Fibroblast of lung (primary cell): Measurements from ENCODE around the gene PKP3. TPM values are rescaled to one million over a fixed set of nuclear protein-coding genes. Genes with fewer than 3 reads are reported as not detected.

Experiments
- DNase-seq, 2 donors: peaks; one replicate each; pipeline versions ENCODE4 v3.0.0 to v3.0.0-alpha.2; 2010; ENCODE audit warnings: low read depth in 2 of 2
- H2AFZ ChIP-seq: 2 replicates; pipeline ENCODE4 v1.5.1; 2012; ENCODE audit warnings: low read length, control low read depth, inconsistent platforms
- H3K27ac ChIP-seq: 2 replicates; pipeline ENCODE4 v1.5.1; 2011; ENCODE audit warnings: low read length, control low read depth; ENCODE audit not compliant: insufficient read depth
- H3K27me3 ChIP-seq: 2 replicates; pipeline ENCODE4 v1.5.1; 2011; ENCODE audit warnings: mild to moderate bottlenecking, low read length; ENCODE audit not compliant: control insufficient read depth, insufficient read depth
- H3K36me3 ChIP-seq: 2 replicates; pipeline ENCODE4 v1.5.1; 2011; ENCODE audit warnings: low read length; ENCODE audit not compliant: control insufficient read depth, insufficient read depth
- H3K4me1 ChIP-seq: 2 replicates; pipeline ENCODE4 v1.5.1; 2011; ENCODE audit warnings: low read length; ENCODE audit not compliant: control insufficient read depth, insufficient read depth; ENCODE audit errors: extremely low read depth
- H3K4me2 ChIP-seq: 2 replicates; pipeline ENCODE4 v1.5.1; 2011; ENCODE audit warnings: low read length, control low read depth; ENCODE audit not compliant: insufficient read depth; ENCODE audit errors: extremely low read depth
- H3K4me3 ChIP-seq, 4 experiments: fragments of 200-600 bp in 1 of 4; sonication (generic) in 1 of 4; replicated peaks in 1 of 4; 2 replicates each; pipeline ENCODE4 v1.5.1; 2011 to 2016; ENCODE audit warnings: low read length in 4 of 4, low read depth in 3 of 4, mild to moderate bottlenecking in 3 of 4, control low read depth in 2 of 4, inconsistent platforms in 1 of 4, mixed read lengths in 1 of 4; ENCODE audit not compliant: insufficient read depth in 1 of 4; ENCODE audit errors: control extremely low read depth in 1 of 4
- H3K79me2 ChIP-seq: 2 replicates; pipeline ENCODE4 v1.5.1; 2012; ENCODE audit warnings: mild to moderate bottlenecking, low read length, inconsistent platforms; ENCODE audit not compliant: control insufficient read depth, insufficient read depth
- H3K9ac ChIP-seq: 2 replicates; pipeline ENCODE4 v1.5.1; 2011; ENCODE audit warnings: mild to moderate bottlenecking, low read length, control low read depth; ENCODE audit not compliant: insufficient read depth
- H3K9me3 ChIP-seq: 2 replicates; pipeline ENCODE4 v1.5.1; 2012; ENCODE audit warnings: low read depth, low read length; ENCODE audit not compliant: control insufficient read depth, insufficient read depth
- H4K20me1 ChIP-seq: 2 replicates; pipeline ENCODE4 v1.5.1; 2011; ENCODE audit warnings: low read length; ENCODE audit not compliant: control insufficient read depth, insufficient read depth; ENCODE audit errors: extremely low read depth
- EZH2 ChIP-seq: IDR thresholded peaks from 2 replicates; pipeline ENCODE4 v1.5.1; 2012; ENCODE audit warnings: low read length, control low read depth, mild to moderate bottlenecking; ENCODE audit errors: missing control alignments
- polyA plus RNA-seq, 2 donors: library from polyadenylated mRNA; depleted of rRNA in 1 of 2; stranded (reverse) in 1 of 2; unstranded in 1 of 2; fragments of >200 nt; gene quantifications; 2 replicates each; pipeline ENCODE4 v1.2.1, GENCODE V29; 2011 to 2012; ENCODE audit warnings: missing spikeins in 1 of 2
- total RNA-seq: library from RNA; depleted of rRNA; stranded (reverse); fragments of >200 nt; gene quantifications from 2 replicates; pipeline ENCODE4 v1.2.1, GENCODE V29; 2014
- TF ChIP-seq, protein P1 (sequence below), 2 donors: IDR thresholded peaks in 1 of 2; conservative IDR thresholded peaks in 1 of 2; 1 replicate in 1 of 2; 2 replicates in 1 of 2; pipeline ENCODE4 v1.5.1; 2011 to 2012; ENCODE audit warnings: low read length in 2 of 2, control low read depth in 1 of 2, inconsistent platforms in 1 of 2, low read depth in 1 of 2, mild to moderate bottlenecking in 1 of 2

Gene PKP3
- total and polyA plus RNA-seq, 2 donors (not counting 1 experiment from before 2014, with no cell fraction given), result 0.17 to 0.83 TPM

DNA sequence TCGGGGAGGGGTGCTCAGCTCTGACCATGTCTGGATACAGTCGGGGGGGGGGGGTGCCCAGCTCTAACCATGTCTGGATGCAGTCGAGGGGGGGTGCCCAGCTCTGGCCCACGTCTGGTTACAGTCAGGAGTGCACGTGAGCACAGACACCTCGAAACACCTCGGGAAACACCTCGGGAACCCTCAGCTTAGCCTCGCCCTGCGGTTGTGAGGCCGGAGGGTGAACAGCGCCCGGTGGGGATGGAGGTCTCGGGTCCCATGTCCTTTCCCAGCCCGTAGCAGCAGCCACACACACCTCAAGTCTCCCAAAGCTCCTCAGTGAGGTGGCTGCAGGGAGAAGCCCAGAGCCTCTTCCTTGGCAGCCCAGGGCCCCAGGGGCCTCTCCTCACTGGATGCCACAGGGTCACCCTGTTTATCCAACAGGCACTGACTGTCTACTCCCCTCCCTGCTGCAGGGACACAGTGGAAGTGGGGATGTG is 18.7 kb downstream of the PKP3 start:
- Histone ChIP-seq H3K27me3 (no peaks in the 10 kb centered on the region), H3K27ac (no peak overlapping the region), H3K79me2 (no peaks in the 10 kb centered on the region), H4K20me1 (no peaks in the 10 kb centered on the region), H3K36me3 (no peaks in the 10 kb centered on the region), H2AFZ (no peak overlapping the region), H3K4me1 (peaks cover 6% of the 10 kb centered on the region), H3K9me3 (no peaks in the 10 kb centered on the region), H3K4me2 (no peak overlapping the region), H3K9ac (no peak overlapping the region), H3K4me3 (no peak overlapping the region)
- DNase-seq, result no peak
- TF ChIP-seq, protein P1, sequence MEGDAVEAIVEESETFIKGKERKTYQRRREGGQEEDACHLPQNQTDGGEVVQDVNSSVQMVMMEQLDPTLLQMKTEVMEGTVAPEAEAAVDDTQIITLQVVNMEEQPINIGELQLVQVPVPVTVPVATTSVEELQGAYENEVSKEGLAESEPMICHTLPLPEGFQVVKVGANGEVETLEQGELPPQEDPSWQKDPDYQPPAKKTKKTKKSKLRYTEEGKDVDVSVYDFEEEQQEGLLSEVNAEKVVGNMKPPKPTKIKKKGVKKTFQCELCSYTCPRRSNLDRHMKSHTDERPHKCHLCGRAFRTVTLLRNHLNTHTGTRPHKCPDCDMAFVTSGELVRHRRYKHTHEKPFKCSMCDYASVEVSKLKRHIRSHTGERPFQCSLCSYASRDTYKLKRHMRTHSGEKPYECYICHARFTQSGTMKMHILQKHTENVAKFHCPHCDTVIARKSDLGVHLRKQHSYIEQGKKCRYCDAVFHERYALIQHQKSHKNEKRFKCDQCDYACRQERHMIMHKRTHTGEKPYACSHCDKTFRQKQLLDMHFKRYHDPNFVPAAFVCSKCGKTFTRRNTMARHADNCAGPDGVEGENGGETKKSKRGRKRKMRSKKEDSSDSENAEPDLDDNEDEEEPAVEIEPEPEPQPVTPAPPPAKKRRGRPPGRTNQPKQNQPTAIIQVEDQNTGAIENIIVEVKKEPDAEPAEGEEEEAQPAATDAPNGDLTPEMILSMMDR (conservative IDR thresholded peaks at IDR 0.05 in 1 of 2, IDR thresholded peaks at IDR 0.05 in 1 of 2; ENCODE audit: low read depth in 1 of 2, low read length in 2 of 2), result no peak
- TF ChIP-seq EZH2, result no peak

DNA sequence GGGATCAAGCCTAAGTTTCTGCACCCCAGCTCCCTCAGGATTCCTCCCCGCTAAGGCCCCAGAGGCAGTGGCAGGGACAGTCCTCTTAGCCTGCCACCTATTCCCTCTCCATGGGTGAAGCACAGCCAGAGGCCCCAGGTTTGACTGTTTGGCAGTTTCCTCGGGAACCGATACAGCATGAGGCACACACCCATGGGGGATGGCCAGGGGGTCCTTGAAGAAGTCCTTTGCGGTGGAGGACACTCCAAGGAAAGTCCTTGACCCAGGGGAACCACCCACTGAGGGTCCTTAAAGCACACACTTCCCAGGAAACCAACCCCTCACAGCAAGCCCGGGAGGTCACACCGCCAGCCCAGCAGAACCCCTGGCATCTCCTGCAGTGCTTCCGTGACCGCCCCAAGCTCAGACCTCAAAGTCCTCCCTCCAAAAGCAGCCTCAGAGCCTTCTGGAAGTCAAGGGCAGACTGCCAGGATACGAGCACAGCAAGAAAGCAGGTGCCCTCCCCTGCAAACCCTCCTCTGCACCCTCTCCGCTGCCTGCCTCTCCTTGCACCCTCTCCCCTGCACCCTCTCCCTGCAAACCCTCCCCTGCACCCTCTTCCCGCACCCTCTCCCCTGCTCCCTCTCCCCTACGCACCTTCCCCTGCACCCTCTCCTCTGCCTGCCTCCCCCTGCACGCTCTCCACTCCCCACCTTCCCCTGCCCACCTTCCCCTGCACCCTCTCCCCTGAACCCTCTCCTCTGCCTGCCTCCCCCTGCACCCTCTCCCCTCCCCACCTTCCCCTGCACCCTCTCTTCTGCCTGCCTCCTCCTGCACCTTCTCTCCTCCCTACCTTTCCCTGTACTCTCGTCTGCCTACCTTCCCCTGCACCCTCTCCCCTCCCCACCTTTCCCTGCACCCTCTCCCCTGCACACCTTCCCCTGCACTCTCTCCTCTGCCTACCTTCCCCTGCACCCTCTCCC is 19.4 kb downstream of the PKP3 start:
- H3K4me2 ChIP-seq, result no peak overlapping the region
- DNase-seq, result no peak
- no peaks in the 10 kb centered on the region for H3K9me3 ChIP-seq
- no peaks in the 10 kb centered on the region for H4K20me1 ChIP-seq
- H2AFZ ChIP-seq, result no peak overlapping the region
- H3K27ac ChIP-seq, result no peak overlapping the region
- H3K9ac ChIP-seq, result no peak overlapping the region
- TF ChIP-seq EZH2, result no peak
- TF ChIP-seq, protein P1 (conservative IDR thresholded peaks at IDR 0.05 in 1 of 2, IDR thresholded peaks at IDR 0.05 in 1 of 2; ENCODE audit: low read depth in 1 of 2, low read length in 2 of 2), result no peak
- no peaks in the 10 kb centered on the region for H3K79me2 ChIP-seq
- H3K4me1 ChIP-seq, result peaks cover 6% of the 10 kb centered on the region
- H3K36me3 ChIP-seq, result no peaks in the 10 kb centered on the region
- H3K4me3 ChIP-seq, result no peak overlapping the region
- peaks cover 2% of the 10 kb centered on the region for H3K27me3 ChIP-seq

DNA sequence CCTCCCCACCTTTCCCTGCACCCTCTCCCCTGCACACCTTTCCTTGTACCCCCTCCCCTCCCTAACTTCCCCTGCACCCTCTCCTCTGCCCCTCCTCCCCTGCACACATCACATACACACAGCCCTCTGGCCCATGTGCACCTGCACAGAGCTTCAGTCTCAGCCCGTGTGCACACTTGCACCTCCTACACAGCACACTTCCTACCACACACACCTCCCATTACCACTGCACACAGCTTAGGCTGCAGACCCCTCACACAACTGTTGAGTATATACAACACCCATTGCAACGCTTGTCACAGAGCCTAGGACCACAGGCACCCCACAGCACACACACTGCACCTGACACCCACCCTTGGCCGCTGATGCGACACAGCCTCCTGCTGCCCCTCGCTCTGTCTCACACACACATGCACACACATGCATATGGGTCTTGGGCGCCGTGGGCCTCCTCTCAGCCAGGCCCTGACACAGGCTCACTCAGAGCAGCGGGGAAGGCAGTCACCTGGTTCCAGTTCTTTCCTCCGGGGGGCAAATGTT is 20.4 kb downstream of the PKP3 start:
- TF ChIP-seq EZH2, result no peak
- TF ChIP-seq, protein P1 (conservative IDR thresholded peaks at IDR 0.05 in 1 of 2, IDR thresholded peaks at IDR 0.05 in 1 of 2; ENCODE audit: low read depth in 1 of 2, low read length in 2 of 2), result no peak
- no peak overlapping the region for H2AFZ ChIP-seq
- H3K36me3 ChIP-seq, result no peaks in the 10 kb centered on the region
- no peak for DNase-seq
- no peak overlapping the region for H3K4me2 ChIP-seq
- H3K79me2 ChIP-seq, result no peaks in the 10 kb centered on the region
- peak overlapping the region; percentile 16 for H3K9ac ChIP-seq
- peaks cover 3% of the 10 kb centered on the region for H3K27me3 ChIP-seq
- H3K4me1 ChIP-seq, result peaks cover 6% of the 10 kb centered on the region
- no peak overlapping the region for H3K27ac ChIP-seq
- no peaks in the 10 kb centered on the region for H4K20me1 ChIP-seq
- H3K4me3 ChIP-seq, result peak overlapping the region in 1 of 4 experiments; percentile 17
- H3K9me3 ChIP-seq, result no peaks in the 10 kb centered on the region
